ENCODE measurements around the gene GPR55.

GPR55 gene

DNA sequence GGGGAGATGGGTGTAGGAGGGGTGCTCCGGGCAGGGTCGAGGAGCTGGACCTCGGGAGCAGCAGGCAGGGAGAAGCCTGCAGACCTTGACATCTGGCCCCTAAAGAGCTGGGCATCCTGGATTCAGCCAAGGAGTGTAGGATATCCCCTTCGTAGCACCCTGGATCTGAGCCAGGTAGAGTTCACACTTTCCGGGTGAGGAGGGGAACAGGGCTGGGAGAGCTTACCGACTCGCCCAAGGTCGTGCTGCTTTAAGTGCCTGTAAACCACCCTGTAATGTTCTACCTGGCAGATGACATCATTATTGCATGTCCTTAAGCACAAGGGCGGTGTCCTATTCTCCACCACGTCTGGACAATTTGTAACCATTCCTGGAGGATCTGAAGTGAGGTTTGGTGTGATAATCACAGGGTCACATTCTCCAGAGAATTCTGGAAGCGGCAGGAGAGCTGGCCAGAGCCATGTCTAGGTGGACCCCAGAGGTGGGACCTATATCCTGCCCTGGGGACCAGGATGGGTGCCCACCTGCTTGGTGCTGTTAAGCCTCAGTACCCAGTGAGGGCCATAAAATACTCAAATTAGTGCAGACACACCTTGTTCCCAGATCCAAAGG is 45.7 kb downstream of the GPR55 start:
- no peak for DNase-seq (ENCODE audit: low read depth)

- DNase-seq (ENCODE audit: low read depth) = no peak
Measured at GRCh38 chr2:230878599-230879188, 46.3 kb downstream of the GPR55 start.

DNA sequence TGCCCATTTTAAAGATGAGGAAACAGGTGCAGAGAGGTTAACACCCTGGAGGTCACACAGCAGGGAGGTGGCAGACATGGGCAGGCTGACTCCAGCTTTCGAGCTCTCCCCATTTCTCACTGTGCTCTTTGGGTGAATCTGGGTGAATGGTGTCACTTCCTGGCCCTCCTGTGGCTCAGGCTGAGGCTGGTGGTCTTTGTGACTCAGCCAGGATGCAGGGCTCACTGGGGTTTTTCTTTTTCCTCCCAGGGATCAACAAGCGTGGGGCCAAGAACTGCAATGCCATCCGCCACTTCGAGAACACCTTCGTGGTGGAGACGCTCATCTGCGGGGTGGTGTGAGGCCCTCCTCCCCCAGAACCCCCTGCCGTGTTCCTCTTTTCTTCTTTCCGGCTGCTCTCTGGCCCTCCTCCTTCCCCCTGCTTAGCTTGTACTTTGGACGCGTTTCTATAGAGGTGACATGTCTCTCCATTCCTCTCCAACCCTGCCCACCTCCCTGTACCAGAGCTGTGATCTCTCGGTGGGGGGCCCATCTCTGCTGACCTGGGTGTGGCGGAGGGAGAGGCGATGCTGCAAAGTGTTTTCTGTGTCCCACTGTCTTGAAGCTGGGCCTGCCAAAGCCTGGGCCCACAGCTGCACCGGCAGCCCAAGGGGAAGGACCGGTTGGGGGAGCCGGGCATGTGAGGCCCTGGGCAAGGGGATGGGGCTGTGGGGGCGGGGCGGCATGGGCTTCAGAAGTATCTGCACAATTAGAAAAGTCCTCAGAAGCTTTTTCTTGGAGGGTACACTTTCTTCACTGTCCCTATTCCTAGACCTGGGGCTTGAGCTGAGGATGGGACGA is 47.1 kb downstream of the GPR55 start:
- no peak for DNase-seq (ENCODE audit: low read depth)

- DNase-seq (ENCODE audit: low read depth) = no peak
Measured at GRCh38 chr2:230877116-230877758, 47.8 kb downstream of the GPR55 start.

GRCh38 chr2:230875347-230876315 is 49.4 kb downstream of the GPR55 start:
- no peak for DNase-seq (ENCODE audit: low read depth)

DNA sequence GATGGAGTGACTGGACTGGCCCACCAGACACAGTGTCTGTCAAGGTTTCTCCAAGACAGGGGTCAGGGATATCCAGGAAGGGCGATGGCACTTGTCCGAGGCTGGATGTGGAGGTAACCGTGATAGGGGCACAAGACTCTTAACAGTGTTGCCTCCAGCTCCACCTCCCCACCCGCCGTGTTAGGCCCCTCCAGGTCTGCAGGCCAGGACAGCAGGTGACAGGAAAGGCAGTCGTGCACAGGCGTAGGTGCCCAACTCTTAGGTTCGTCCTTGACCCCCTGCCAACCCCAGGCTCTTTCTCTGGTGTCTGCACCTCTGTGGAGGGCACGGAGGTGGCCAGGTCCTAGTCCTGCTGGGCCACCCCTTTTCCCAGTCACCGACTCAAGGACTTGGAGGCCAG is 50.2 kb downstream of the GPR55 start:
- no peak for DNase-seq (ENCODE audit: low read depth)

- no peak for DNase-seq (ENCODE audit: low read depth)
Measured at GRCh38 chr2:230874456-230874855, 50.6 kb downstream of the GPR55 start.

- no peak for DNase-seq (ENCODE audit: low read depth)
Measured at GRCh38 chr2:230873661-230874401, 51.2 kb downstream of the GPR55 start.

GRCh38 chr2:230872968-230873660 is 51.9 kb downstream of the GPR55 start:
- no peak for DNase-seq (ENCODE audit: low read depth)

DNA sequence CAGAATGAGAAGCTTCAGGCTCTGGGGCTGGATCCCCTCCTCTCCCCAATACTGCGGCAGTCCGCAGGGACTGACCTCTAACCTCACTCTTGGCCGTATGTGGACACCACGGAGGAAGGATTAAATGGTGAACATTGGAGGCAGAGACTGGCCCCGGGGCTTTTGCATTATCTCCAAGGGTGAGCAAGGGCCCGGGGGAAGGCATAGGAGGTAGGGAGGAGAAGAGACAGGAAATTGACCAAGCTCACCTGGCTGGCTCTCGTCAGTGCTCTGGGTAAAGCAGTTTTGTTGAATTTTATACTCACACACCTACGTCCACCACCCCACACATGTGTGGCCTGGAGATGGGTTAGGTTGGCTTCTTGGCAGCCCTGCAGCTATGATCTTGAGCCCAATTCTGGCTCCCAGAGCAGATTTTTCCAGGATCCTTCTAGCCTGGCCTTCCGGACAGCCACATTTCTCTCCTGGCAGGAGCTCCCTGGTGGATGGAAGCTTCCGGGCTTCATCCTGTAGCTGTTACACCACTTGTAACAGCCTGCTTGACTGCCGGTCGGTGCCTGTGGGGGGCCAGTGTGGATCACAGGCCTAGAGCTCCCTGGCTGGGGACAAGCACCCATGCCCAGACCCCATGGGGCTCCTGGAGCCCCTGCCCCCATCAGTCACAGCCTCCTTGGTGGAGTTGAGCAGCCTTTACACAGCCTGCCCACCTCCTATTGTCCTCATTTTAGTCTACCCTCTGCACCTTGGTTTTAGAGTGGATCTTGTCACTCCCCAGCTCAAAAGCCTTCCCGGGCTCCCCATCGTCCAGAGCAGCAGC is 52.7 kb downstream of the GPR55 start:
- DNase-seq (ENCODE audit: low read depth) = no peak

DNA sequence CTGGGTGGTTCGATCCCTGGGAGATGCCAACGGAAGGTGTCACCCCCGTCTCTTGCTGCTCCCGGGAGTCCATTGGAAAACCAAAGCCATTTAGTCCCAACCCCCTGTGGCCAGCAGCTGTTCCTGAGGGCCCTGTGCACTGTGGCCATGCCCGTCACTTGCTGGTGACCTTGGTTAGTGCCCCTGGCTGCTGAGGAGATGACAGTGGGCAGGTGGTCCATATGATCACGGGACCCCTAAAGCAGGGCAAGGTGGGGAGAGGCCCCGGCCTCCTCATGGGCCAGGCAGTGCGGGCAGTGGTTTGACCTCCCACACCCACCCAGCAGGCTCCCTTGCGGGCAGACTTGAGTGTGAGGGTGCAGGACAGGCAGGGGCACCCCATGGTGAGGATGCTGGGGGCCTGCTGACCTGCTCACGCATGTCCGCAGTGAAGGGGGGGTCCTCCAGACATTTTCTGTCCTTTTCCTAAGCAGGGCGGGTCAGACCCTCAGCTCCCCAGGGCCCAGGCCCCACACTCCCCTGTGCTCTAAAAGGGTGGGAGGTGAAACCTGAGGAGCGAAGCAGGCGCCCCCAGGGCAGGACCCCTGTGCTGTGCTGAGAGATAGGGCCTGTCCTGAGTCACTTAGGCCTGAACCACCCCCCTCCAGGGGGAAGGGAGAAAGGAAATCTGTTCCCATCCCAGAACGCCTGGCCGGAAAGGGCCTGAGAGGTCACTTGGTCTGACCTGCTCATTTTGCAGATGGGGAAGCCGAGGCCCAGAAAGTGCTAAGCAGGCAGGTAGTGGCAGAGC is 53.5 kb downstream of the GPR55 start:
- DNase-seq (ENCODE audit: low read depth) = no peak

DNA sequence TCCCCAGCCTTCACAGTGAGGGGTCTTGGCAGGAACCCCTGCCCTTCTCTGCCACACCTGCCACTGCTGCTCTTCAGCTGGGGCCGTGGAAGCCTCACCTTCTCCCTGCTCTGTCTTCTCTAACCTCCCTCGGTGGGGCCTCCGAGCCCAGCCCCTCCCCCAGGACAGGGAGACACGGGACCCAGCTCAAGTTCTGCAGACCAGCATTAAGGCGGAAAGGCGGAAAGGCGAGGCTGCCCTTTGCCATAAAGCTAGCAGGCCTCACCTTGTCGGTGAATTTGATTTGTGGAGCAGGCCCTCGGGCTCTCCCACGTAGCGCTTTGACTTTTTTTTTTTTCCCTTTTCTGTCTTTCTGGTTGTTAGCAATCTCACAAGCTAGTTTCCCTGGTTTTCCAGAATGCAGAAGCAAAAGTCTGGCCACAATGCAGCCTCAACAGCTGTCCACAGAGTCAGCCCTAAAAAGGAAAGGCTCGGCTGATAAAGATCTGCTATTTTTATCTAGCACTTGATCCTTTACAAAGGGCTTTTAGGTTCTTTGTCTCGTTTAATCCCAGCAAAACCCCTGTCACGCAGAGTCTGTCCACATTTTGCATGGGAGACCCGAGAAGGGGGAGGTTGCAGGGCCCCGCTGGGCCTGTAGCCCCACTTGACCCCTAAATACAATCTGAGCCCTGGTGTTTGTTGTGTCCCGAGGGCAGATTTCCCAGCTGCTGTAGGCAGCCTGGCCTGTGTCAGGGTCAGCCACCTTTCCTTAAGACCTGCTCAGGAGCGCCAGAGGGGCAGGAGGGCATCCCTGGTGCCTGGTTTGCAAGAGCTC is 54.3 kb downstream of the GPR55 start:
- no peak for DNase-seq (ENCODE audit: low read depth)

DNA sequence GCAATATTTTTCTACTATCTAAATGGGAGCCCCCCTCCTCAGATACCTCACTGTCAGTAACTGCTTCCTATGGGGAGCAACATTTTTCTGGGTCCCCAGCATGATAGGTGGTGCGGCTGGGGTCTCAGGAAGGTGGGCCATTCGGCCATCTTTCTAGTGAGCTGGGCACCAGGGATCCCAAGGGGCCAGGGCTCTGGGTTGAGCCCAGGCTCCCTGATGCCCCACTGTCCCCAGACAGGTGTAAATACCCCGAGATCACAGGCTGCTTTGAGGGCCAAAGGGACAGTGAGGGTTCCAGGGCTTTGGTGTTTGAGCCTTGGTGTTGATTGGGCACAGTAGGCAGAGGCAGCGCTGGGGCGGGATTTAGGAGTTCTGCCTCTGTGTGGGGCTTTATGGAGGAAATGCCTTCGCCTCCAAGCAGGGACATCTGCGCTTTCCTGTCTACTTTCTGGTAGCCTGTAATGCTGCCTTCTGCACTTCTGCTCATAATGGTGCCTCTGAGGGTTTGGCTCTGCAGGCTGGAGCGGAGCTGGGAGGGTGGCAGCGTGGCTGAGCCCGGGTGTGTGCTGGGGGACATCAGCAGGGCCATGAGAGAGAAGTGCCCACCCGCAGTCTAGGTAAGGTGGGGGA is 55.0 kb downstream of the GPR55 start:
- DNase-seq (ENCODE audit: low read depth) = no peak

- DNase-seq (ENCODE audit: low read depth) = no peak
Measured at GRCh38 chr2:230868947-230869913, 55.8 kb downstream of the GPR55 start.

- DNase-seq (ENCODE audit: low read depth) = no peak
Measured at GRCh38 chr2:230868161-230868946, 56.7 kb downstream of the GPR55 start.

Data from fibroblast of gingiva (primary cell).